GM23248 (cell line): ENCODE data around the gene HERC2. TPM values are rescaled to one million over a fixed set of nuclear protein-coding genes. Genes with fewer than 3 reads are reported as not detected.

Experiments used
- DNase-seq: peaks from one replicate; pipeline ENCODE4 v3.0.0-alpha.2; 2015
- H2AFZ ChIP-seq: fragments of 200-600 bp; sonication (generic); 2 replicates; pipeline ENCODE4 v1.6.1; 2016; ENCODE audit warnings: antibody characterized with exemption
- H3F3A ChIP-seq: fragments of 200-600 bp; sonication (generic); 2 replicates; pipeline ENCODE4 v1.6.1; 2016; ENCODE audit warnings: mild to moderate bottlenecking, antibody characterized with exemption, mixed run types; ENCODE audit not compliant: insufficient read depth
- H3K27ac ChIP-seq: fragments of 200-600 bp; sonication (generic); 2 replicates; pipeline ENCODE4 v1.5.1; 2016; ENCODE audit warnings: mild to moderate bottlenecking
- H3K27me3 ChIP-seq: fragments of 200-600 bp; sonication (generic); replicated peaks from 2 replicates; pipeline ENCODE4 v1.6.1; 2016; ENCODE audit warnings: mild to moderate bottlenecking; ENCODE audit not compliant: insufficient read depth
- H3K36me3 ChIP-seq: fragments of 200-600 bp; sonication (generic); 2 replicates; pipeline ENCODE4 v1.6.1; 2016; ENCODE audit warnings: low read depth, mild to moderate bottlenecking
- H3K4me1 ChIP-seq: fragments of 200-600 bp; sonication (generic); 2 replicates; pipeline ENCODE4 v1.6.1; 2016; ENCODE audit warnings: mild to moderate bottlenecking; ENCODE audit not compliant: insufficient read depth
- H3K4me2 ChIP-seq: fragments of 200-600 bp; sonication (generic); one replicate; pipeline ENCODE4 v1.6.1; 2016; ENCODE audit warnings: mild to moderate bottlenecking; ENCODE audit not compliant: unreplicated experiment
- H3K4me3 ChIP-seq: fragments of 200-600 bp; sonication (generic); 2 replicates; pipeline ENCODE4 v1.5.1; 2016; ENCODE audit warnings: mild to moderate bottlenecking
- H3K79me2 ChIP-seq: fragments of 200-600 bp; sonication (generic); 2 replicates; pipeline ENCODE4 v1.6.1; 2016; ENCODE audit warnings: mild to moderate bottlenecking; ENCODE audit not compliant: insufficient read depth
- H3K9ac ChIP-seq: fragments of 200-600 bp; sonication (generic); 2 replicates; pipeline ENCODE4 v1.6.1; 2016; ENCODE audit warnings: mild to moderate bottlenecking
- H3K9me2 ChIP-seq: fragments of 200-600 bp; sonication (generic); 2 replicates; pipeline ENCODE4 v1.6.1; 2016; ENCODE audit warnings: mixed run types, mild to moderate bottlenecking, moderate library complexity; ENCODE audit not compliant: insufficient read depth
- H3K9me3 ChIP-seq: fragments of 200-600 bp; sonication (generic); one replicate; pipeline ENCODE4 v1.6.1; 2017; ENCODE audit warnings: low read depth
- H4K20me1 ChIP-seq: fragments of 200-600 bp; sonication (generic); 2 replicates; pipeline ENCODE4 v1.6.0; 2016; ENCODE audit not compliant: insufficient read depth
- EZH2 ChIP-seq: fragments of 200-600 bp; sonication (generic); IDR thresholded peaks from 2 replicates; pipeline ENCODE4 v1.6.1; 2018; ENCODE audit warnings: antibody characterized with exemption, mild to moderate bottlenecking; ENCODE audit not compliant: insufficient read depth, poor library complexity, severe bottlenecking
- EZH2phosphoT487 ChIP-seq: fragments of 200-600 bp; sonication (generic); IDR thresholded peaks from 2 replicates; pipeline ENCODE4 v1.6.1; 2018; ENCODE audit warnings: antibody characterized with exemption, moderate library complexity, mild to moderate bottlenecking, low read depth; ENCODE audit not compliant: insufficient read depth
- WGBS, 2 experiments: methylation state at CpG; one replicate each; pipeline ENCODE4 v1.1.6; 2015 to 2017; ENCODE audit warnings: low lambda C conversion rate in 2 of 2, low coverage in 1 of 2; ENCODE audit errors: missing lambda C conversion rate in 2 of 2; 5-methylcytosine and 5-hydroxymethylcytosine counted together
- in situ Hi-C: fragments of 300-500 bp; cut with MboI; formaldehyde crosslinking; loops from 2 replicates; pipeline ENCODE4 v1.15.0; 2020
- polyA plus RNA-seq: library from polyadenylated mRNA; unstranded; fragments of >200 nt; fragmentation: Nextera tagmentation; extraction: Ambion mirVana; gene quantifications from 2 replicates; pipeline ENCODE4 v1.2.1, GENCODE V29; 2016
- total RNA-seq: library from RNA; depleted of rRNA; stranded (reverse); fragments of >200 nt; shearing (Covaris generic); gene quantifications from 2 replicates; pipeline ENCODE4 v1.2.3, GENCODE V29; 2014

HERC2 gene
- total and polyA plus RNA-seq, 2 experiments from 2014 or later = 28.7 to 36.6 TPM

GRCh38 chr15:28185148-28185895, 136.7 kb downstream of the HERC2 start:
- TF ChIP-seq EZH2 = no peak
- TF ChIP-seq EZH2phosphoT487 = no peak
- Histone ChIP-seq H3K9me2 (no peaks in the 10 kb centered on the region), H3K4me3 (no peak overlapping the region), H2AFZ (no peak overlapping the region), H3K79me2 (no peaks in the 10 kb centered on the region), H3K27me3 (no peaks in the 10 kb centered on the region), H3K4me2 (no peak overlapping the region), H3K9me3 (no peaks in the 10 kb centered on the region), H4K20me1 (no peaks in the 10 kb centered on the region), H3K36me3 (peaks cover 27% of the 10 kb centered on the region), H3F3A (no peaks in the 10 kb centered on the region), H3K9ac (no peak overlapping the region), H3K27ac (no peak overlapping the region), H3K4me1 (no peaks in the 10 kb centered on the region; the same call in 1 of the 2 replicates)
- DNase-seq = no peak
- 94% methylated on average over 9 of the region's 9 CpGs for WGBS, 2 experiments
- in situ Hi-C loops = no loop called here

DNA sequence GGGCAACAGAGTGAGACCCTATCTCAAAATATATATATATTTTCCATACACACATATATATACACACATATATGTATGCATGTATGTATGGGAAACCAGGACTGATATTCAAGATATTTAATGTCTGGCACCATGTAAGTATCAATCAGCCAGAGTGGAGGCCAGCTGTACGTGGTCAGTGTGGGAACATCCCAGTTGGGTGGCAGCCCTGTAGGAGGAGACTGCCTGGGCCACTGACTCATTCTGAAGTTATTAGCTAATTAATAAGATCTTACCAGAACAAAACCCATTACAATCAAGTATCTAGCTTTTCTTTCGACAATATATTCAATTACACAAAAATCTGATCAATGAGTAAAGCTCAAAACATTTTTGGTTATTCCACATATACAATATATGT, 137.8 kb downstream of the HERC2 start:
- H3K79me2 ChIP-seq = no peaks in the 10 kb centered on the region
- peak; percentile 33 for DNase-seq
- H3K9me2 ChIP-seq = no peaks in the 10 kb centered on the region
- H3K27ac ChIP-seq = no peak overlapping the region
- H4K20me1 ChIP-seq = no peaks in the 10 kb centered on the region
- H3F3A ChIP-seq = no peaks in the 10 kb centered on the region
- no peak for TF ChIP-seq EZH2phosphoT487
- TF ChIP-seq EZH2 = no peak
- no peak overlapping the region for H3K4me2 ChIP-seq
- H3K27me3 ChIP-seq = no peaks in the 10 kb centered on the region
- H3K9me3 ChIP-seq = no peaks in the 10 kb centered on the region
- H3K36me3 ChIP-seq = peaks cover 24% of the 10 kb centered on the region
- no peaks in the 10 kb centered on the region; the same call in 1 of the 2 replicates for H3K4me1 ChIP-seq
- in situ Hi-C loops = no loop called here
- no peak overlapping the region for H3K9ac ChIP-seq
- no peak overlapping the region for H3K4me3 ChIP-seq
- 72 to 78% methylated on average over 2 of the region's 2 CpGs for WGBS, 2 experiments
- no peak overlapping the region for H2AFZ ChIP-seq

- in situ Hi-C loops = no loop called here
- no peak overlapping the region for H3K4me2 ChIP-seq
- no peaks in the 10 kb centered on the region for H3F3A ChIP-seq
- TF ChIP-seq EZH2phosphoT487 (no peak), EZH2 (no peak)
- H3K4me3 ChIP-seq = no peak overlapping the region
- WGBS, 2 experiments = 78 to 83% methylated on average over 8 of the region's 8 CpGs
- no peaks in the 10 kb centered on the region for H3K79me2 ChIP-seq
- H3K9me2 ChIP-seq = no peaks in the 10 kb centered on the region
- H2AFZ ChIP-seq = no peak overlapping the region
- H3K36me3 ChIP-seq = peaks cover 27% of the 10 kb centered on the region
- H3K27me3 ChIP-seq = no peaks in the 10 kb centered on the region
- no peak for DNase-seq
- no peaks in the 10 kb centered on the region for H4K20me1 ChIP-seq
- no peaks in the 10 kb centered on the region; the same call in 1 of the 2 replicates for H3K4me1 ChIP-seq
- no peak overlapping the region for H3K27ac ChIP-seq
- no peak overlapping the region for H3K9ac ChIP-seq
- H3K9me3 ChIP-seq = no peaks in the 10 kb centered on the region
Observed at GRCh38 chr15:28182731-28183130, 139.2 kb downstream of the HERC2 start.

DNA sequence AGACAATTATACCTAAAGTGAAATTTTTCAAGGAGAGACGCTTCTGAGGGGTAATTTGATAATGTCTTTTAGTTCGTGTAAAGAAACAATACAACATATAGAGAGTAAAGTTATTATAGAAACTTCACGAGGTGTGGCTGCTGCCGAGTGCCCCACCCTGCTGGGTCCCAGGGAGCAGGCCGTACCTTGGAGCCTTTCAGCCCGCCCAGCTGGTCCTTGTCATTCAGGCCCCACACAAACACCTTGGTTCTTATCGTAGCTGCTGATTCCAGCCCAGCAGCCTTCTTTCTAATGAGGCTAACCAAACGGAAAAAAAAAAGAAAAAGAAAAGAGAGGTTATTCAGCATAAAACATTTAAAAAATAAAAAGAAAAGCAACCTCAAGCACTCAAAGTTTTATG, 139.8 kb downstream of the HERC2 start:
- no peak overlapping the region for H3K4me2 ChIP-seq
- no peaks in the 10 kb centered on the region for H4K20me1 ChIP-seq
- peaks cover 28% of the 10 kb centered on the region for H3K36me3 ChIP-seq
- H3F3A ChIP-seq = no peaks in the 10 kb centered on the region
- H3K9me3 ChIP-seq = no peaks in the 10 kb centered on the region
- no peak overlapping the region for H3K9ac ChIP-seq
- TF ChIP-seq EZH2 (no peak), EZH2phosphoT487 (no peak)
- no peak for DNase-seq
- H3K9me2 ChIP-seq = no peaks in the 10 kb centered on the region
- no peaks in the 10 kb centered on the region for H3K27me3 ChIP-seq
- in situ Hi-C loops = no loop called here
- no peaks in the 10 kb centered on the region for H3K79me2 ChIP-seq
- 93% methylated on average over 8 of the region's 8 CpGs for WGBS, 2 experiments
- no peak overlapping the region for H3K27ac ChIP-seq
- no peaks in the 10 kb centered on the region; the same call in 1 of the 2 replicates for H3K4me1 ChIP-seq
- no peak overlapping the region for H2AFZ ChIP-seq
- no peak overlapping the region for H3K4me3 ChIP-seq
